Activated naive CD8-positive, alpha-beta T cell treated with anti-CD3 and anti-CD28 coated beads, Interleukin-2, amount 50 U/mL, for 16 hours (primary cell): ENCODE measurements around the gene KRTAP21-1.
"Not testable (repeated sequence)": the region's sequence is repeated elsewhere in the genome, so short reads cannot be mapped to it uniquely, and the experiment has no call there.

Experiments
- DNase-seq: peaks from one replicate; pipeline ENCODE4 v3.0.0-alpha.2; 2020; ENCODE audit warnings: low read depth, low spot score

The KRTAP21-1 gene

GRCh38 chr21:30755328-30755727 lies at the start of gene KRTAP21-1:
KRTAP21-1 (minus strand) TSS chr21:30755428; CDS start chr21:30755378, 50 bp downstream.
- not testable (repeated sequence) for DNase-seq

GRCh38 chr21:30800605-30801004 lies 45.4 kb upstream of the KRTAP21-1 start:
- DNase-seq = no peak

- DNase-seq = no peak
Observed at GRCh38 chr21:30793581-30794314, 38.5 kb upstream of the KRTAP21-1 start.

GRCh38 chr21:30779249-30779648 lies 24.0 kb upstream of the KRTAP21-1 start:
- DNase-seq = no peak

GRCh38 chr21:30769724-30770431 lies 14.7 kb upstream of the KRTAP21-1 start:
- DNase-seq = no peak

GRCh38 chr21:30760776-30761175 lies 5.5 kb upstream of the KRTAP21-1 start:
- no peak for DNase-seq

- DNase-seq = no peak
Observed at GRCh38 chr21:30758306-30758705, 3.1 kb upstream of the KRTAP21-1 start.

- no peak for DNase-seq
Observed at GRCh38 chr21:30747159-30747558, 8.1 kb downstream of the KRTAP21-1 start, which contains the start of gene KRTAP21-2. KRTAP21-2 (minus strand) TSS chr21:30747259; CDS start chr21:30747202, 57 bp downstream.

- DNase-seq = no peak
Observed at GRCh38 chr21:30740462-30740861, 14.8 kb downstream of the KRTAP21-1 start.

- no peak for DNase-seq
Observed at GRCh38 chr21:30733026-30733425, 22.2 kb downstream of the KRTAP21-1 start.

GRCh38 chr21:30726726-30727125 lies 28.5 kb downstream of the KRTAP21-1 start:
- no peak for DNase-seq

GRCh38 chr21:30719401-30719800 lies 35.8 kb downstream of the KRTAP21-1 start:
- no peak for DNase-seq

- DNase-seq = no peak
Observed at GRCh38 chr21:30718239-30718909, 36.9 kb downstream of the KRTAP21-1 start, which contains the start of gene KRTAP21-3. KRTAP21-3 (minus strand) TSS chr21:30718777; CDS start chr21:30718759, 18 bp downstream.

GRCh38 chr21:30717105-30717504 lies 38.1 kb downstream of the KRTAP21-1 start:
- DNase-seq = no peak

- DNase-seq = no peak
Observed at GRCh38 chr21:30714946-30715345, 40.3 kb downstream of the KRTAP21-1 start.

- no peak for DNase-seq
Observed at GRCh38 chr21:30714456-30714855, 40.8 kb downstream of the KRTAP21-1 start.

GRCh38 chr21:30713766-30714165 lies 41.5 kb downstream of the KRTAP21-1 start:
- DNase-seq = no peak

GRCh38 chr21:30710499-30710898 lies 44.7 kb downstream of the KRTAP21-1 start:
- no peak for DNase-seq

GRCh38 chr21:30707409-30707808 lies 47.8 kb downstream of the KRTAP21-1 start:
- no peak for DNase-seq
